CMK (cell line): Measurements from ENCODE around the gene ASB16.

Source experiments
- DNase-seq: peaks from one replicate; pipeline ENCODE4 v3.0.0-alpha.2; 2010; ENCODE audit warnings: low read depth

Gene ASB16

DNA sequence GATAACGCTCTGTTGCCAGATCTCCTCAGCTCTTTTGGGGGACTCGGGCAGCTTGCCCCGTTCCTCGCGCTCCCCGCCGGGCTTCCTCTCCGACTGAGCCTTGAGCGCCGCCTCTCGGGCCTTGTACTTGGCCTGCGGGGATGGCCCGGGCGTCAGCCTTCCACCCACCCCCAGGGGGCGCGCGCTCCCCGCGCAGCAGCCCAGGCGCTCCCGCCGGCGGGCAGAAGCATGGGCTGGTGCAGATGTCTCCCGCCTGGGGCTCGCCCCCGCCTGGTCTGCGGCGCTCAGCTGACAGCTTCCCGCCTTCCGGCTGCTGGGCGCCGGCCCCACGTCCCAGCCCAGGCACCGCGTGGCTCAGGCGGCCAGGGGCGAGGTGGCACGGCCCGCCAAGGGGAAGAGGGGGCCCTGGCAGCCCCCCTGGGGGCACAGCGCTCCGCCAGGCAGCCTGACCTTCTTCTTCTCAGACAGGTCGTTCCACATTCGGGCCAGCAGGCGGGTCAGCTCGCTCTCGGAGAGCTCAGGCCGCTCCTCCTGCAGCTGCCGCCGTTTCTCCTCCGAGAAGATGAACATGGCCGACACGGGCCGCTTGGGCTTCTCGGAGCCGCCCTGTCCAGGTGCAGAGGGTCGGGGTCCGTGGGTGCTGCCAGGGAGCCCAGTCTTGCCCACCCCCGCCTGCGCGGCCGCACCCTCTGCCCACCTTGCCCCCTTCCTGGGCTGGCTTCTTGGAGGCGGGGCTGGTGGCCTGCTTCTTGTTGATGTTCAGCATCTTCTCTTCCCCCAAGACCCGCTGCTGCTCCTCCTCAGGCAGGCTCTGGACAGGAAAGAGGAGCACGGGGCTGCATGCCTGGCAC is 40.1 kb downstream of the ASB16 start:
- peak; percentile 87 for DNase-seq

DNA sequence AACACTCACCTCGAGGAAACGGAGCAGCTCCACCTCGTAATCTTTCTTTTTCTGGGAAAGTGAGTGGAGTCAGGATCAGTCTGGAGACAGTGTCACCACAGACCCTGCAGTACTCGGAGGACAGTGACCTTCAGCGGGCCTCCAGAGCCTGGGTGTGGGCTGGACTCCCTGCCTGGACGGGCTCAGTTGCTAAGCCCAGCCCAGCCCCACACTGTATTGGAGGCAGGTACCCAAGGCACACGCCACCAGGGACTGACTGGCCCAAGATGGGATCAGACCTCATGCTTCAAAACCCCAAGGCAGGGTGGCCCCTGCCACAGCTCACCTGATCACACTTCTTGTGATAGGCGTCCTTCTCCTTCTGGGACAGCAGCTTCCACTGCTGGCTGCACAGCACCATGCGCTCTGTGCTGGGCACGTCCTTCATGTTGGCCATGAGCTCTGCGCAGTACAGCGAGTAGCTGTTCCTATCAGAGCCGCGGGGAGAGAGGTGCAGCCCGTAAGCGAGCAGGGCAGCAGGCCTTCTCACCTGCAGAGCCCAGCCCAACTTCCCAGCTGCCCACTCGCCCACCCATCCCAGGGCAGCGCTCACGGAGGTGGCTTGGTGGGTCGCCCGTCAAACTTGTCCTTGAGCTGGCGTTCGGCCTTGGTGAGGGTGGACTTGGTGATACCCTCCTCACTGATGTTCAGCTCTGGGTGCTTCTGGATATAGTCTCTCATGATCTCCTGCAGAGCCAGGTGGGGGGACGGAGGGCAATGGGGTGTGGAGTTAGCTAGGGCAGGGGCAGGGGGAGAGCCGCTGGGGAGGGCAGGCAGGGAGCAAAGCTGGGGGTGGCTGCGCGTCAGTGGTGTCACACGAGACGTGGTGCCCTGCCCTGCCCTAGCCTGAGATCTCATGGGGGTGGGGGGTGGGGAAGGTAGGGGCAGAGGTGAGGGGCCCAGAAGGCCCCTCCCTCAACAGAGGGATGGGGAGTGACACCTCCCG is 41.1 kb downstream of the ASB16 start:
- no peak for DNase-seq

DNA sequence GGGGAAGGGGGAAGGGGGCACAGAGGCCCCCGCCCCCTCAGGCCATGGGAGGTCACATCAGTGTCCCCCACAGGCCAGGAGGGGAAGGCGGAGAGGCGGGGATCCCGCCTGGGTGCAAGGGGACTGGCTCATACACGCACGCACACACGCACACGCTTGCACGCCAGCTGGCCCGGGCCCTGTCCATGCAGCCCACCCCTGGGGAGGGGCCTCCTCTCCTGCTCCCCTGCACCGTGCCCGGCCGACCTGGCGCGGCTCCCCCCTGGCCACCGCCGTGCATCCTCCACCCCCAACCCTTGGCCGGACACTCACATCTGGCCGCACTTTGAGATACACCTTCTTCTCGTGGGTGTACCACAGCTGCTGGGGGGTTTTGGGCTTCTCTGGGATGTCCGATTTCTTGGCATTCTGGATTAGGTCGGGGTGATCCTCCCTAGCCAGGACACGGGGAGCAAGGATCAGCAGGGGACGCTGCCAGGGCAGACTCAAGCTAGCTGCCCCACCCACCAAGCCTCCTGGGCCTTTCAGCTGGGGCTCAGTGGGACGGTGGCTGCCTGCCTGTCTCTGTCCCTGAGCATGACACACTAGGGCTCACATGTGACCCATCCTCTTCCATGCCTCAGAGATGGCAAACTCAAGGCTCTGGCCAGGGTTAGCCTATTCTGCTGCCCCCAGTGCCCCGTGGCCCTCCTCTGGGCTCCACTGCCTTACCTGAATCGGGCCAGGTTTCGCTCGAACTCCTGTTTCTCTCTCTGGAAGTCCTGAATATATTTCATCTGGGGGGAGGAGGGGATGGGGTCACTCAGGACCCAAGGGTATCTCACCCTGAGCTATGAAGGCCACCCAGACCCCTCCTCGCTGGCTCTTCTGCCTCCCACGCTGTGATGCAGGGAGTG is 42.3 kb downstream of the ASB16 start:
- DNase-seq: no peak

DNA sequence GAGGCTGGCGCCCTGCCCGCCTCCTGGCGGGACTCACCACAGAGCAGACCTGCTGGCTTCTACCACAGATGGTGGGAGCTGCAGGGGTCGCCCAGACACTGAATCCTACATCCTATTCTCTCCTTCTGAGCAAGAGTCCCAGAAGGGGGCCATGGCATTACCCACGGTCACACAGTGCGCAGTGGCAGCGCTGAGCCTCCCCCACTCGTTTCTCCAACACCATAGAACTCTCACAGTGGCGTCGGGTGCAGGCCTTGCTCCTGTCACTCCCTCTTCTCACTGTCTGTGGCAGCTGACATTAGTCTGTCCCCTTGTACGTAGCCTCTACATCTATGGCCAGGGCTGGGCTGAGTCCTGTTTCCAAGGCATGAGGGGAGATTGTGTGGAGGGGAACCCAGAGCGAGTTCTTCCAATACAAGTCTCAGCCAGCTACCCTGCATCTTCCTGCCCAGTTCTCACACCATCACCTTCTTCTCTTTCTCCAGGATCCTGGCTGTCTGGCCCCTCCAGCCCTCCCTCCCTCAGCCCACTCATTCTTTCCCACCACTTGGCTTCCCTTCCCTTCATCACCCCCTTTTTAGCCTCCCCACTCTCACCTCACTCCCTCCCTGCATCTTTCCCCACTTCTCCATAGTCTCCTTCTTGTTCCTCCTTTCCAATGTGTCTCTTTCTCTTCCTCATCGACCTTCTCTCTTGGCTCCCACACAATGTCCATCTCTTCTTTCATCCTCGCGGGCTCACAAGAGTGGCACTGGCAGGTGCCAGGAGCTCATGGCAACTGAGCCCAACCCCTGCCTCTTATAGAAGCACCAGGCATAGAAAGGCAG is 43.1 kb downstream of the ASB16 start:
- no peak for DNase-seq

DNA sequence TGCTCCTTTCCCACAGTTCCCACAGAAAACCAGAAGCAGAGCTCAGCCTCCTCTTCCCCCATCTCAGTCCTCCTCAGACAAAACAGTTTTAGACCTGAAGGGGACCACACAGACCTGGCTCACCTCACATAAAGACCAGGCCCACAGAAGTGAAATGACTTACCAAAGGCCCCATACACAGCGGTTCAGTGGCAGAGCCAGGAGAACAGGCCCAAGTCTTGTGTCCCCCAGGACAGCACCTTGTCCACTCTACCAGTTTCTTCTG is 43.7 kb downstream of the ASB16 start:
- DNase-seq: no peak

DNA sequence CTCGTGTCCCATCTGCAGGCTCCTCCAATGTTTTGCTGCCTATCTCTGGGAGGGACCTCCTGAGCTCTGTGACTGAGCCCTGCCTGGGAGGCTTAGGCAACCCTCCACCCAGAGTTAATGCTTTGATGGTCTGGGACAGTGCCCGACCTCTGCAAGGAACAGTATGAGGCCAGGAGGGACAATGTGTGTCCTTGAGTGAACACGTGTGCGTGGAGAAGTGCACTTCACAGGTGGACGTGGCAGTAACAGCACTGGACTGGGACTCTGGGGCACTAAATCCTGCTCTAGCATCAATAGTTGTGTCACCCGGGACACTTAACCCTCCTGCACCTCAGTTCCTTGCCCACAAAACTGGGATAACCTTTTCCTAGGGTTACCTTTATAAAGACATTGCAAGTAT is 44.4 kb downstream of the ASB16 start:
- DNase-seq: no peak

DNA sequence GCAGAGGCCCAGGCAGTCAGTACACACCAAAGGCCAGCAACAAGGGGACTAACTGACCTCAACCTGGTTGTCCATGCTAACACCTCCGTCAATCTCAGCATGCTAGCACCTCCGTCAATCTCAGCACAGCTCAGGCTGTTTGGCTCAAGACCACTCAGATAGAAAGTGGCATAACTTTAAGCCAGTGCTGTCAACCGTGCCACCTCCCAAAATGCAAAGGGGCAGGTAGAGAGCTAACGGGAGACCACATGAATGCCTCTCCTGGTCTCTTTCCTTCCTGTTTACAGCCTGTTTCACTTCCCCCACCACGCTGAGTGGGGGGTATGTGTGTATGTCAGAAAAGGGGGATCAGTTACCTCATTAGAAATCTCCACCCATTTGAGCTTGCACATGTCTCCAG is 45.7 kb downstream of the ASB16 start:
- no peak for DNase-seq

DNA sequence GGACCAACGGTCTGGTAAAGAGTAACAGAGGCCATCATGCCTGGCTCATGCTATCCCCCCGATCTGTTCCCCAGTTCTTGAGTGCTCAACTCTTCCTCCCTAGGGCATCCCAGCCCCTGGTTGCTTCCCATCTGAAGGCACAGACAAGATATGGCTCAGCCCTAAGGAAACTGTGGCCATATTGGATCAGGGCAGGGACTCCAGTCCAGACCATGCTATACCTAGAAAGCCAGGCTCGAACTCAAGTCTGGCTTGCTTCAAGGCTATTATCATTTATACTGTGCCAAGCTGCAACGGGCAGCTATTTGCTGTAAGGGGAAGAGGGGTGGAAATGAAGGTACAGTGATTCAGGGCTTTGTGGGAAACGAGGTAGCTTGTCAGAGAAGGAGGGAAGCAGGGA is 46.2 kb downstream of the ASB16 start:
- no peak for DNase-seq

DNA sequence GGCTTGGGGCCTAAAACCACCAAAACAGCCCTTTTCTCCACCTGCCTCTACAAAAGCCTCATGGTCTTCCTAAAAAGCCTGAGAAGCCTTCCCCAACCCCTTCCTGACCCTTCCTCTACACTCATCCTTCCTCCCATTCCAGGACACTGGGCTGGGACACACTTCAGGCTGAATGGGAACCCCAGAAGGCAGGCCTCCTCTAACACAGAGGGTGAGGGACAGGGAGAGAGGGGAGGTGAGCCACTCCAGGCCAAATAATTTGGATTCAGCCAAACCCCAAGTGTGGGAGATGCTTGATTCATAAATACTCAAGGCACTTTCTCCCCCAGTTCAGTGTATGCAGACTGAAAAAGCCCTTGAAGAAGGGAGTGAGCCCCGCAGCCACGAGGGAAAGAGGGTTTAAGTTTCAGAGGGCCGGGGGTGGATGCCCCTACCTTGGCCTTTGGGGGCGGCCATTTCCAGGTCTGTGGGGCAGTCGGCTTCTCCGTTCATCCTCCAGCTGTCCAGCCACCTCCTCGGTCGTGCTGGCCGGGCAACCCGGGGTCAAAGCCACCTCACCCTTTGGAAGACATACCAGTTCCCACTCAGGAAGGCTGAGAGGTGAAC is 47.3 kb downstream of the ASB16 start:
- DNase-seq: no peak

DNA sequence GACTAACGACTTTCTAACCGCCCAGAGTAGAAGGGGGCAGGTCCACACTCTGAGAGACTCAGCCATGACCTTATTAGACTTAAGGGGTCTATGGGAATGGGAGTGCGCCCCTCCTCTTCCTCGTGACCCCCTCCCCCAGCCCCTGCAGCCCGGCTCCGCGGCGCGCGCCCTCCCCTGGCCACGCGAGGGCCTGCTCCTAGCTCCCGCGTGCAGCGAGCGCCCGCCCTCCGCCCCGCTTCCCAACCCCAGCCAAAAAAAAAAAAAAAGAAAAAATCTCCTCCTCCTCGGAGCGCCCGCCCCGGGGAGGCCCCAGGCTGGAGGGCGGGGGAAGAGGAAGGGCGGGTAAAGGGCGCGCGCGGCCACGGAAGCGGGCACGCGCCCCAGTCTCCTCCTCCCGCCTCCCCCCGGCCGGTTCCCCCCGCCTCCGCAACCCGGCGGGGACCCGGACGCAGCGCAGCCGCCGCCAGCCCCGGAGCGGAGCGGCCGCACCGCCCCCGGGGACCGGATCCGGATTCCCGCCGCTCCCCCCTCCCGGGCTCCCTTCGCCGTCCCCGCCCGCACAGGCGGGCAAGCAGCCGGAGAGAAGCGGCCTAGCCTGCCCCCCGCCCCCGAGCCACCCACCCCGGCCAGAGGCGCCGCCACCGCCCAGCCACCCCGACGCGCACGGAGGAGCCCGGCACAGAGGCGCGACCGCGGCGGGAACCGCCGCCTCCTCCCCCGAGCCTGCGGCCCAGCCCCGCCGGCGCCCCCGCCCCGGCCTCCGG is 48.0 kb downstream of the ASB16 start:
- DNase-seq: peak; percentile 85

DNA sequence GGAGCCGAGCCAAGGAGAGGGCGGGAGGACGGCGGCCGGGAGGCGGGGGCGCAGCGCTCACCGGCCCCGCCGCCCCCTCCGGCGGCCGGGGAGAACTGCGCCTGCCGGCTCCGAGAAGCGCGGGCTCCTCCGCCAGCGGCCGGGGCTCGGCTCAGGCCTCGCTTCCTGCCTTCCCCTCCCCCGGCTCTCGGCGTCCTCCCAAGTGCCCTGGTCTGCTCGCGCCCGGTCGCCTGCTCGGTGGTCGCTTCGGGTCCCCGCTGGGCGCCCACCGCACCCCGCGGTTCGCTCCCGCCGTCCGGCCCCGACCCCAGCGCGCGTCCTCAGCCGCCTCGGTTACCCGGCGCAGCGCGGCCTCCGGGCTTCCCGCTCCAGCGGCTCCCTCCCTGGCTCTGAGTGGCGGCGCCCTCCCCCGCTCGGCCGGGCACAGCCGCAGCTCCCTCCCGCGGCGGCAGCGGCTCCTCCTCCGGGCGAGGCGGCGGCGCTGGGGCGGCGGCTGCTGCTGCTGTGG is 48.7 kb downstream of the ASB16 start:
- no peak for DNase-seq

DNA sequence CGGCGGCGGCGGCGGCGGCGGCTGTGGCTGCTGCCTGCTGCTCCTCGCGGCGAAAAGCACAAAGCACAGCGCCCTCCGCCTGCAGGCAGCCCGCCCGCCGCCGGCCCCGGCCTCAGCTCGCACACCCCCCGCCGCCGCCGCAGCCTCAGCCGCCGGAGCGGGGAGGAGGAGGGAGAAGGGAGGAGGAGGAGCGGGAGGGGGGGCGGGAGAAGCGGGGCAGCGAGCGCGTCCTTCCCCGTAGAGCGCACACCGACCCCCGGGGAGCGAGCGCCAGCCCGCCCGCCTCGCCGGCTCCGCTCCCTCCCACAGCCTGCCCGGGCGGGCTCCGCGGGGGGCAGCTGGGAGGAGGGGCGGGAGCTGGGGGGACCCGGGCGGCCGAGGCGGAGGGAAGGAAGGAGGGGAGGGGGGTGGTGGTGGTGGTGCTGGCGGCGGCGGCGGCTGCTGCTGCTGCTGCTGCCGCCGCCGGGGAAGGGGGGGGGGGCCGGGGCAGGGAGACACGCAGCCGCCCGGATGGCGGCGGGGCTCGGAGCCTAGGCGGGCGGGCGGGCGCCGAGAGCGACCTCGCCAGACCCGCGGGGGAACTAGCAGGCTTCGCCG is 49.2 kb downstream of the ASB16 start, which contains the start of gene UBTF:
Gene UBTF, minus strand, starts transcription at position 60 of the 597 bp plus-strand sequence. CDS start 1,446 bp downstream, outside the sequence.
- no peak for DNase-seq

DNA sequence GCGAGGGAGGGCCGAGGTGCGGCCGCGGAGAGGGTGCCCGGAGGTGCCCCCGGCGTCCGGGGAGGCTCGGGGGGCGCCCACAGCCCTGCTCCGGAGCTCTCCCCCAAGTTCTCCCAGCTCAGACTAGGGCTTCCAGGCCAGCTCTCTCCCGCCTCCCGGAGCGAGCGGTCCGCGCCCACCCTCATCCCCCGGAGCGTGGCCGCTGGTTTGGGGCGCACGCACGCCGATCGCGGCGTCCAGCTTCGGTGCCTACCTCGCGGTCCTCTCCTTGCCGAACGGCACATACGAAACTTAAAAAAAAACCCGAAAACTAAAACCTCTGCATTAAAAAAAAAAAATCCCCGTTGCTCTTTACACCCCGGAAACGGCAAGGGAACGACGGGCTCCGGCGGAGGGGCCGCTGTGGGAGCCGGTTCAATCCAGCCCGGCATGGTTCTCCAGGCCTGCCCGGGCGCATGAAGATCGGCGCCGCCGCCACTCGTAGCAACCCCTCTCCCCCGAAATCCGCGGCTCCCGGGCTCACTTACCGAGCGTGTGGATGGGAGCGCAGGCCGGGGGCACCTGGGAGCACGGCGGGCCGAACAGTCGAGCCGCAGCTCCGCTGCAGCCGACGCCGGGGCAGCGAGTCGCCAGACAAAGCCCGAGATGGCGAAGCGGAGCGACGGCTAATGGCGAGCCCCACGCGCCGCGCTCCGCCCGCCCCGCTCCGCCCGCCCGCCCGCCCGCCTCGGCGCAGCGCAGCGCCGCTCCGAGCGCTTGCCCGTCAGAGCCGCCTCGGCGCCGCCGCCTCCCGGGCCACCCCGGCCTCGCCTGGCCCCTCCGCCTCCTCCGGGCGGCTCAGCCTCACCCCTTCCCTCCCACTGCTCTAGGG is 49.9 kb downstream of the ASB16 start:
- DNase-seq: no peak

DNA sequence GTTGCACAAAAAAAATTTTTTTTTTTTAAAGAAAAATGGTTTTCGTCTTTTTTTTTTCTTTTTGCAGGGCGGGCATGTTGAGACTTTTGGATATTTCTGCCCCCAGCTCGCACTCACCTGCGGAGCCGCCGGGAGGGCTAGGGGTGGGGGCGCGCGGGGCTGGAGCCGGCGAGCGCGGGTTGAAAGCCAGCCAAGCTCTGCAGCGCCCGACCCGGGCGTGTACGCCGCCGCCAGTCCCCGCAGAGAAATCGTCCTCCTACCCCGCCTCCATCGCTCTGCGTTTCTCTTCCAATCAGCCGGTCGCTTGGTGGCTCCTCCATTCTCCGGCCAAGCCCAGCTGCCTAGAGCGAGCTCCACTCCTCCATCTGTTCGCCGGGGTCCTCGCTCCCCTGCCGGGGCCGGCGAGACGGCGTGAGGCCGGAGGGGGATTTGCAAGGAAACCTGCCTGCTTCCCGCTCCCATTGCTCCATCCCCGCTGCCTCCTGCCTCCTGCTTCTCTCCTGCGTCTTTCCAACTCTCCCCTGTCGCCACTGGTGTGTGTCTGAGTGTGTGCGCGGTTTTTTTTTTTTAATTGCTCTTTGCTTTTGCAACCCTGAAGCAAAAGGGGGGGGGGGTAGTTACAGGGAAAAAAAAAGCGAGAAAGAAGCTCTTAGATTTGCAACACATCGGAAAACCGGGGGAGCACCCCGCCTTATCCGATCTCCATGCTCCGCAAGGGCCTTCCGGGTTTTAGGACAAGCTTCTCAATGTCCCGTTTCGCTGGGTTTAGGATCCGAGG is 50.8 kb downstream of the ASB16 start:
- no peak for DNase-seq

DNA sequence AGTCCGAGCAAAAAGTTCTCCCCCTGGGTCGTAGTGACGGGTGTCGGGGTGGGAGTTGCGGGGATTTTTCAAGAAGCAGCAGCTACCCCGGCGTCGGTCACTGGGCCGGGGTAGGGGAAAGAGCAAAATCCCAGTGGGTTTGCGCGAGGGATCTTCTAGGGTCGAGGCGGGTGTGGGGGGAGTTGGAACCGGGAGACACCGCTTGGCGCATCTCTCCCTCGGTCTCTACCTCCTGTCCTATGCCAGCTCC is 51.3 kb downstream of the ASB16 start:
- DNase-seq: no peak

DNA sequence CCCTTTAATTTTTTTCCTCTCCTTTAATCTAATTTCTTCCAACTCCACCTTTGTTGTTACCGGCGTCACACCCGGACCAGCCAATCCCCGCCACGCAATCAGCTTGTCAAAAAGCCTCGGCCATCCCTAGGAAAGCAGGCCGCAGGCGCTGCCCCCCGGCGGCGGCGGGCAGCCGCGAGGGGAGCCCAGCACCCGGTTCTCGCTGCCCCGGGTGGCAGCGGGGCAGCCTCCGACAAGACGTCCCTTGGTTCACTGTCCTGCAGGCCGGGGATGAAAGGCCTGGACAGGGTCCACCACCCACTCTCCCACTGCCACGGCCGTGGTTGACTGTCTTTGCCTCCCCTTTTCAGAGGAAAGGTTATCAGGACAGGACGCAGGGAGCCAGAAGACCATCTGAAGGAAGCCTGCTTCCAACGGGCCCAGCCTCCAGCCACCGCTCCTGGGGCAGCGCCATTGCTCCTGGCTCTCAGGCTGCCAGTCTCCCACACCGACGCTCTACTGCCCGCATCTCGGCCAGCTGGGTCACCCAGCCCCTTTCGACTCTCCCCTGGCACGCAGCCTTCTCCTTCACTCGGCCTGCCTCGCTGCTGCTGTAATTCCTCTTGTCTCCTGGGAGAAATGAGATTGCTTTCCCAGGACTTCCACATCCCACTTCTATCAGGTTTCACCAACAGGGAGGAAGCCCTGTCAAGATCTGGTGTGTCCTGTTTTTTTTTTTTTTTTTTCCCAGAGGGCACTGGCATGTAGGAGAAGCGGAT is 51.8 kb downstream of the ASB16 start:
- no peak for DNase-seq

DNA sequence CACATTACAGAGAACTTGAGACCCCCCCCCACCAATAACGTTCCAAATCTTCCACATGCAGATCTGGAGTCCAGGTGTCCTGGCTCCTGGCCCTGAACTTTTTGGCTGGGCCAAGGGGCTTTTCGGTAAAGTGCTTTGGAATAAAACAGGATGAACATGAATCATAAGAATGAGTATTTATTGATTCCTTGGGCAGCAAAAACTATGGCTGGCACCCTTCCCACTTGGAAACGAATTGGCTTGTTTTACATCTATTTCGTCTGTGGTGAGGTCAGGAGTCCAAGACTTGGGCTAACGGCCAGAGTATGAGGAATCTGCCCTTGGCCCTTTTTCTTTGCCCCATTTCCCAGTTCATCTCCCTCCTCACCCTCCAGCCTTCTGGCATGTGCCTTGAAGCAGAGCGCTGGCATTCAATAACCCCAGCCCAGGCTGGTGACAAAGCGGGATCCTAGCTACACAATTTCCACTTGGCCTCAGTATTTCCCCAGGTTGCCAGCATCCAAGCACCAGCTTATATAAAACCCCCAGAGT is 53.1 kb downstream of the ASB16 start:
- no peak for DNase-seq
